Inflammatory macrophage treated with lipopolysaccharide for 4 hours (primary cell): ENCODE results near the gene CHD2.
A peak's percentile ranks its signal among the peaks of the same experiment; 100 is the strongest.
"Not testable (repeated sequence)": the region's sequence is repeated elsewhere in the genome, so short reads cannot be mapped to it uniquely, and the experiment has no call there.

Source experiments
- DNase-seq: peaks from one replicate; pipeline ENCODE4 v3.0.0-alpha.2; 2020

The CHD2 gene

GRCh38 chr15:93037820-93038705 lies 137.9 kb downstream of the CHD2 start:
- DNase-seq: no peak

GRCh38 chr15:93039562-93040287 lies 139.6 kb downstream of the CHD2 start:
- not testable (repeated sequence) for DNase-seq

DNA sequence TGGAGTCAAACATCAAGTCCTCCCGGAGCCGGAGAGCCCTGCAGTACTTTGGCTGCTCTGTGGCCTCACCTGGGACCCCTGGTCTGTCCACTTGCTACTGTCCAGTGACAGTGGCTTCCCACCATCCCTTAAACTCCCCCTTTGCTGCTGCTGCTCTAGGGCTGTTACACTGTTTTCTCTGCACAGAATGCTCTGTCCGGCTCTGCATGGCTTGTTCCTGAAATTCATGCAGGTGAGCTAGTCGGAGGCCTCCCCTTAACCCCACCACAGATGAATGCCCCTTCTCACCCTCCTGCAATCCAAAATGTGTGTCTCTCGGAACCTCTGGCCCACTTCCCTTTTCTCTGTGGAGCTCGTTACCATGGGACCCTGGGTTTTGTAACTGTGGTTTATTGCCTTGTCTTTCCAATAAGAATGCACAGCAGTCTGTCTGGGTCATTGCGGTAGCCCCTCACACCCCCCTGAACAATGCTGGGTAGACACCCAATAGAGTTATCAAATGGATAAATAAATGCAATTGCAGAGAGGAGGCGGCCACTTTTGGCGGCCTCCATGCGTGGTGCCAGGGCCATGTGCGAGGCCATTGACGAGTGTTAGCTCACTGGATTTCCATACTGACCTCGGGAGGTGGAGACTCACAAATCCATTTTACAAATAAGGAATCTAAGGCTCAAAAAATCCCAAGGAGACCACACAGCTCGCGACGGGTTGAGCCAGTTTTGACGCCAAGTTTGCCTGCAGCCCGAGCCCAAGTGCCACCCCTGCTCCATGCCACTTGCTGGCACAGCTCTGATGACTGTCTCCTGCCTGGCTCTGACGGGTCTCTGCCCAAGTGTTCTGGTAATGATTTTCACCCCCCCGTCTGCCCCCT lies 140.4 kb downstream of the CHD2 start:
- peak; percentile 22 for DNase-seq

DNA sequence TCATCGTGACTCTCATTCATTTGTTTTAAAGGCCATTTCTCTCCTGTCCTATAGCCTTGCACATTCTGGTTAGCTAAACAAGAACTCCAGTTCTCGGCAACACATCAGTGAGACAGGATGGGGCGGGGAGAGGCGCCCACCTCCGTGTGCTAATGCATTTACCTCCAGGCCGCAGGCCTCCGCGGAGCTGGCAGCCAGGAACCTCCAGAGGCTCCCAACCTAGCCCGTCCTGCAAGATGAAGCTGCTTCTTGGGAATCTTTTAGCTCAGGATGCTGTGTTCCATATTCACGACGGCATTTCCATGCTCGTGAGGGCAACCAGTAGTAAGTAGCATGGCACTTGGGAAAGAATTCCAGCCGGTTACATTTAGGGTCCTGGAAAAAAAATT lies 141.0 kb downstream of the CHD2 start:
- DNase-seq: no peak

DNA sequence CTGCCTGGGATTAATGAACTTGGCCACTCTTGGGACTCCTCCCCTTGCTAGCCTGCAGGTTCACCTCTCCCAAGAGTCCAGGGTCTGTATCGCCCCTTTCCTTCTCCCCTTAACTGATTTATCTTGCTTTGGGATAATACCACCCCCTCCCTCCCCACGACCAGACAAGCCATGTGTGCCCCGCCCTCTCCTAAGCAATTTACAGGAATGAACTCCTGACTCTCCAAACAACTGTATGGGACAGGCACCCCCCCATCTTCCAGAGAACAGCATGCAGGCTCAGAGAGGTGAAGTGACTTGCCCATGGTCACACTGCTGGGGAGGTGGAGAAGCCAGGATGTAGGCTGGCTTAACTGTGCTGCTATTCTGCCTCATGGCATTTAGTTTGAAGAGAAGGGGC lies 142.1 kb downstream of the CHD2 start:
- DNase-seq: no peak

DNA sequence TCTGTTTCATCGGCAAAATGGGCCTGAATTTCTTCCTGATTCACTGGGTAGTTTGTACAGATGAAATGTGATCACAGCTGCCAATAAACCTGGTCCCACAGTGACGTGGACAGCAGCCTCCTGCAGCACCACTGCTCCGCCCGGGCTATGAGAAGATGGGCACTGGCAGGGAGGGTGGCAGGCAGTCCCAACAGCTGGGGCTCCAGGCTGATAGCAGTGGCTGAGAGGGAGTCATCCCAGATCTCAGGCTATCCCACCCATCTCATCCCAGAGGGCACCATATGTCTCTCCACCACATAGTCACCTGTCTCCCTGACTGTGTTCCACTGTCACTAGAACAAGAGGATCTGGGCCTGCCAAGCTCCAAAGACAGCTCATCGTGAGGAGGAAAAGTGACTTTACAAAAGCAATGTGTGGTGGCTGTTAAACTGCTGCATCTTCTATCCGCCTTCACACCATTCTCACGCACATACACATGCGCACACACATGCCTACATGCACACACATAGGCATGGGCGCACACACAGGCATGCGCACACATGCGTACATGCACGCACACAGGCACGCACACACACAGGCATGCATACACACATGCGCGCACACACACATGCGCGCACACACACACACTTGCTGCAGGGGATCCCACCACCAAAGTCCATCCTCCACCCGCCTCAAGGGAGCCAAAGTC lies 142.7 kb downstream of the CHD2 start:
- no peak for DNase-seq

- no peak for DNase-seq
Measured at GRCh38 chr15:93043621-93044300, 143.6 kb downstream of the CHD2 start.

GRCh38 chr15:93044301-93045190 lies 144.4 kb downstream of the CHD2 start:
- no peak for DNase-seq

DNA sequence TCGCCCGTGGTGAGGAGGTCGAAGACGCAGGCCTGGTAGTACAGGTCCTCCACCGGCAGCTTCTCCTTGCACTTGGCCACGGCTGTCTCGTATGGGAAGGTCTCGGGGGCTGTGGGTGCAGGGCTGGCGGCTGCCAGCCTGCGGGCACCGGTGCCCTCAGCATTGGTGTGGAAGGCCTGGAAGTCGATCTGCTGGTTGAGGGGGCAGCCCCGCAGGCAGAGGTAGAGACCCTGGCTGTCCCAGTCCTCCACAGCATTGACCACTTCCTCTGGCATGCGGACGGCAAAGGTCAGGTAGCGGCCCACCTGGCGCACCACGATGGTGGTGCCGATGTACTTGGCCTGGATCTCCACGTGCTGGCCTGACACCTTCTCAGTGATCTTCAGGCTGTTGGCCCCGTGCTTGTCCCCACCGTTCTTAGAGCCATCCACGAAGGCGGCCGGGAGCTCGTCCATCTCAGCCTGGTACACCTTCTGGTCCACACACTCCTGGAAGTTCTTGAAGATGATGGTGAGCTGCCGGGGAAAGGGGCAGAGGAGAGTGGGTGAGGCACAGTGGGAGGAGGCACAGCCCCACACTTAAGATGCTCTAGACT lies 145.2 kb downstream of the CHD2 start:
- DNase-seq: no peak

DNA sequence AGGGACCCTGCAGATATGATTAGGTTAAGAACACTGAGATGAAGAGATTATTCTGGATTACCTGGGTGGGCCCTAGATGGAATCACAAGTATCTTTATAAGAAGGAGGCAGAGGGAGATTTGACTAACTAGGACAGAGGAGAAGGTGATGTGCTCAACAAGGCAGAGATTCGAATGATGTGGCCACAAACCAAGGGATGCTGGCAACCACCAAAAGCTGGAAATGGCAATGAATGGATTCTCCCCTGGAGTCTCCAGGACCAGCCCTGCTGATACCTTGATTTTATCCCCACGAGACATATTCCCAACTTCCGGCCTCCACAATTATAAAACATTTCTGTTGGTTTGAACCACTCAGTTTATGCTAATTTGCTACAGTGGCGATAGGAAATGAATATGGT lies 146.0 kb downstream of the CHD2 start:
- DNase-seq: no peak

DNA sequence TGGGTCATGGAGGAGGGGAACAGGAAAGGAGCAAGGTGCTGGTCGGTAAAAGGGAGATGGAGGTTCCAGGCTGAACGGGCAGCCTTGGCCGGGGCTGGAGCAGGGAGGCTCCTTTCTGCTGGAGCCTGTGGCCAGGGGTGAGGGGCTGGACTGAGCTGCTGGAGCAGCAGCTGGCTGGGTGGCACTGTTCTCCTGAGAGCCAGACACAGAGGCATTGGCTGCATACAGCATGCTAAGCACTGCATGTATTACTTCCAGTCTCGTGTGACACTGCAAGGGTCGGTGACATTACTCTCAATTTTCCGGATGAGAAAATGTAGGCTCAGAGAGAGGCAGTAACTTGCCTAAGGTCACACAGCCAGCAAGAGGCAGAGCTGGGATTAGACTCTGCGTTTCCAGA lies 146.6 kb downstream of the CHD2 start:
- DNase-seq: no peak

DNA sequence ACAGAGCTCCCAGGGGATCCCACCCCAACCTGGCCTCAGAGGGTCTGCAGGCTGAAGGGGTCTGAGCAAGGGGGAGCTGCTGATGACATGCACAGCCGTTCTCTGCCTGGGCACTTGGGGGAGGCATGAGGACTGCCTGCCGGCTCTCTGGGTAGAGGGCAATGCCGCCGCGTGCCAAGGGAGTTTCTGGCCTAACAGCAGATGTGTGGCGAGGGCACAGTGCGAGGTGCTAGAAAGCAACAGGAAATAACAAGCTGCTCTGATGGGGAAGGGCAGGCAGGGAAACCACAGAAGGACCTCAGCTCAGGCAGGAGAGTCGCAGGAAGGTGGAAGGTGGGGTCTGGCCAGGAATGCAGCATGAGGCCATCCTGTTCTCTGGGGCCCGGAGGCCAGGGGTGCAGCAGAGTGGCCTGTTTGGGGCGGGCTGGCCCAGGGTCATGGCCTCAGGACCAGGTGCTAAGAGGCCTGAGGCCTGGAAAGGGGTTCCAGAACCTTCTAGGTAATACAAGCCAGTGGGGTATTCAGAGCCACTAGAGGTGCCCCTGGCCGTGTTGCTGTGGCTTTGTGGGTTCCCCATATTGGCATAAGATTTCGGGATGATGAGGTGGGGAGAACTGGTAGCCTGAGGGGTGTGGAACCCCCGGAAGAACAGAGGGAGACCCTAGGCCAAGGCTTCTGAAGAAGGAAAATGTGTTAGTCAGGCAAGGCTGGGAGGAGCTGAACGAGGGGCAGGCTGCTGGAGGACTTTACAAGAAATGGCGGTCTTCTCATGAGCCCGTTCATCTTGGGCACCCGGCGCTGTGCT lies 147.7 kb downstream of the CHD2 start:
- DNase-seq: no peak

- DNase-seq: no peak
Measured at GRCh38 chr15:93048426-93048721, 148.2 kb downstream of the CHD2 start.

DNA sequence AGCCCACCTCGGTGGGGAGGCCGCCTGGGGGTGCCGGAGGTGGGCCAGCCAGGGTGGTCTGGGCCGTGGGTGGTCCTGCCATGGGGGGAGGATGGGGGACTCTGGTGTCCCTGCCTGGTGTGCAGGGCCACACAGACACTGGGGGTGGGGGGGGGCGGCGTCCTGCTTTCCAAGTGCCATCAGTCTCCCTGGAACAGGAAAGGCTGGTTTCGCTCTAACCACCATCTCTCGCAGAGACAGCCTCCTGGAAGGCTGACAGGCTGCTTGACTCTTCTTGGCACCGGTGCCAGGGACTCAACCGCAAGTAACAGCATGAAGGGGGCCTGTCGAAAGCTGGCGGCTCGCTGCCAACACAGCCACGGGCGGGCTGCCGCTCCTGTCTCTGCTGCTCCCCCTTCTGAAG lies 148.6 kb downstream of the CHD2 start:
- DNase-seq: no peak

DNA sequence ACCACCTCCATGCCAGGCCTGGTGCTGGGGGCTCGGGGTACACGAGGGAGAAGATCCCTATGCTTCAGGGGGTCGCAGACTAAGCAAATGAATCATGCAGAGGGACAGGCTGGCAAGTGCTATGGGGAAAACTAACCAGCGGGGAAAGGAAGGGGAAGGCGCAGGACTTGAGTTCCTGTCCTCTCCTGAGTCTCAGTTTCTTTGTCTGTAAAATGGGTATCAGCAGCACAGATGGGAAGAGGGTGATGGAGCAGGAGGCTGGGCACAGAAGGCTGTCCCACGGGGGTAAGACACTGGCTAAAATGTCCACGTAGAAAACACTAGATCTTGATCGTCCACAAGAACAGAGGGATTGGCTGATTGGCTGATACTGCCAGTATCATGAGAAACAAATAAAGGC lies 149.1 kb downstream of the CHD2 start:
- no peak for DNase-seq

GRCh38 chr15:93049914-93050578 lies 149.9 kb downstream of the CHD2 start:
- DNase-seq: no peak

- DNase-seq: no peak
Measured at GRCh38 chr15:93050648-93051047, 150.5 kb downstream of the CHD2 start.

- no peak for DNase-seq
Measured at GRCh38 chr15:93051236-93052089, 151.3 kb downstream of the CHD2 start.
